HUES48 (cell line): ENCODE data around the gene RPS6KA2.

Experiments used
- H3K27ac ChIP-seq: one replicate; pipeline ENCODE4 v1.7.0; 2013; ENCODE audit warnings: low read depth, low read length, inconsistent platforms
- H3K27me3 ChIP-seq: 2 replicates; pipeline ENCODE4 v1.6.1; 2013; ENCODE audit warnings: mild to moderate bottlenecking, low read length; ENCODE audit not compliant: control insufficient read depth, insufficient read depth
- H3K36me3 ChIP-seq: 2 replicates; pipeline ENCODE4 v1.6.1; 2013; ENCODE audit warnings: low read length; ENCODE audit not compliant: control insufficient read depth, insufficient read depth
- H3K4me1 ChIP-seq: 2 replicates; pipeline ENCODE4 v1.6.1; 2013; ENCODE audit warnings: mild to moderate bottlenecking, low read length; ENCODE audit not compliant: control insufficient read depth, insufficient read depth
- H3K4me3 ChIP-seq: 2 replicates; pipeline ENCODE4 v1.5.1; 2013; ENCODE audit warnings: mild to moderate bottlenecking, low read depth, low read length
- H3K9ac ChIP-seq: 2 replicates; pipeline ENCODE4 v1.6.1; 2013; ENCODE audit warnings: mild to moderate bottlenecking, low read depth, low read length, moderate library complexity
- H3K9me3 ChIP-seq: 2 replicates; pipeline ENCODE4 v1.6.1; 2013; ENCODE audit warnings: low read length; ENCODE audit not compliant: control insufficient read depth, insufficient read depth

RPS6KA2 gene

DNA sequence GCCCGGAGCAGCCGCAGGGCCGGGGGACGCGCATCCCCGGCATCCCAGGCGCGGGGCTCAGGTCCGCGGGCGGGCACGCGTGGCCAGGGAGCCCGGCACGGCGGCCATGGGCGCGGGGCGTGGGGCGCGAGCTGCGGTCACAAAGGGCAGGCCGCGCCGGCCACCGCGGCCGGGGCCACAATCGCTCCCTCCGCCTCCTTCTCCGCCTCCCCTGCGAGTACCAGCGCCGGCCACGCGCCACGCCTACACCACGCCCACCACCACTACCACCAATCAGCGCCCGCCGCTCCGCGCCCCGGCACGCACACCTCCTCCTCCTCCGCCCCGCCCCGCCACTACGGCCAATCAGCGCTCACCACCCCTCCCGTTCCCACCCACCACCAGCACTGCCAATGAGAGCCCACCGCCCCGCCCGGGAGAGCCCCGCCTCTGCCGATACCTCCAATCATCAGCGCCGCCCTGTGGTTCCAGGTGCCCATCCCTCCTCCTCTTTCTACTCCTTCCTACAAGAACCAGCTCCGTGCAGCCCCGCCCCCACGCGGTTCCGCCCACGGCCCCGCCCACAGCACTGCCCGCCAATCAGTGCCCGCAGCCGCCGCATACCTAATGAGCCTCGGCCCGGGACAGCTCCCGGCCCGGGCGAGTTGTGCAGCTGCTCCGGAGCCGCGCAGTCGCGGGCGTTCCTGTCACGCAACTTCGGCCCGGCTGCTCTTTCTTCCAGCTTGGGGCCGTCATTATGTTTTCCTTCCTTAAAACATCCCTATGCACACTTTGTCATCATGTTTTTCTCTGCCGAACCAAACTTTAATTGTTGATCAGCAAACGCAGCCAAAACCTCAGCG lies at the start of gene RPS6KA2:
TSS of gene RPS6KA2 (minus strand) at position 219 of the 842 bp plus-strand sequence. CDS start 232 bp downstream, outside the sequence.
- Histone ChIP-seq H3K4me3 (peak within 1 kb of the TSS; percentile 81), H3K27me3 (peaks cover 40% of the 10 kb centered on the region), H3K9me3 (no peaks in the 10 kb centered on the region), H3K4me1 (peaks cover 26% of the 10 kb centered on the region), H3K27ac (peak within 1 kb of the TSS; percentile 86), H3K36me3 (no peaks in the 10 kb centered on the region), H3K9ac (peak within 1 kb of the TSS; percentile 60)

DNA sequence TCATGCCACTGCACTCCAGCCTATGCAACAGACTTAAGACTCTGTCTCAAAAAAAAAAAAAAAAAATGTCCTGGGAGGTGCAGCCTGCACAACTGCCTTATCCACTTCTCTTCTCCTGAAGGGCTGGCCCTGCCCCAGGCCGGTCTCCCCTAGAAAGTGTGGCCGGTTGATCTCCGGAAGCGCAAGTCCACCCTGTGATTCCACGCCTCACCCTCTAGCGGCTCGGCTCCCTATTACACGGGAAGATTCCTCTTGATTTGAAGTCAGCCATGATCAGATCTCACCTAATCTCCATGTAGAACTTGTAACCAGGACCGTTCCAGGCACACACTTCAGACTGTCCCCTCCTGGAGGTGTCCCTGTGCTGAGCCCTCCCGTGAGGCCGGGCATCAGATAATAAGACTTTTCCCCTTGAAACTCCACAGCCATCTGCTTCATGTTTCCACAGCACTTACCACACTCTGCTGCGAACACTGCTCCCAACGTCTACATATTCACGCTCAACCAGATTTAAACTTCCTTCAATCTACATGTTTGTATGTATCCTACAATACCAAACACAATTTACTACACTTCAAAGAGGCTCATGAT lies 49.3 kb upstream of the RPS6KA2 start:
- Histone ChIP-seq H3K9me3 (no peaks in the 10 kb centered on the region), H3K27me3 (no peaks in the 10 kb centered on the region), H3K27ac (no peak overlapping the region), H3K9ac (no peak overlapping the region), H3K4me3 (no peak overlapping the region), H3K36me3 (no peaks in the 10 kb centered on the region), H3K4me1 (peaks cover 8% of the 10 kb centered on the region; the same call in 1 of the 2 replicates)

- Histone ChIP-seq H3K4me3 (no peak overlapping the region), H3K9ac (no peak overlapping the region), H3K36me3 (no peaks in the 10 kb centered on the region), H3K27me3 (no peaks in the 10 kb centered on the region), H3K9me3 (no peaks in the 10 kb centered on the region), H3K27ac (no peak overlapping the region), H3K4me1 (peaks cover 9% of the 10 kb centered on the region; the same call in 1 of the 2 replicates)
Measured at GRCh38 chr6:166675736-166676135, 48.7 kb upstream of the RPS6KA2 start.

DNA sequence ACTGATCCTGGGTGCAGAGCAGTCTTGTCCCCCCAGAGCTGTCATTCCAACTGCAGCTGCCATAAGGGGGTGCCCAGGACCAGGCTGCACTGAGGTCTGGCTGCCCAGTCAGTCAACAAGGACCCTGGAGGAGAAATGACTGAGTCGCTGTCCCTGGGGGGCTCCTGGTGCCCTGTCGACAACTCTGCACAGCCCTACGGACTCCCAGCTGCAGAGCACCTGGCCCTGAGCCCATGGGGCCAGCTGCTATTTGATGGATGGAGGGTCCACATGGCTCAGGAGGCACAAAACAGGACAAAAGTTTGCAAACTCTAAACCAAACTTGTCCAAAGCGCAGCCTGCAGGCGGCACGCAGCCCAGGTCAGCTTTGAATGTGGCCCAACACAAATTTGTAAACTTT lies 46.3 kb upstream of the RPS6KA2 start:
- Histone ChIP-seq H3K4me1 (peaks cover 9% of the 10 kb centered on the region; the same call in 1 of the 2 replicates), H3K36me3 (no peaks in the 10 kb centered on the region), H3K27ac (no peak overlapping the region), H3K4me3 (no peak overlapping the region), H3K27me3 (no peaks in the 10 kb centered on the region), H3K9ac (no peak overlapping the region), H3K9me3 (no peaks in the 10 kb centered on the region)

GRCh38 chr6:166672624-166673206 lies 45.7 kb upstream of the RPS6KA2 start:
- Histone ChIP-seq H3K9ac (no peak overlapping the region), H3K27ac (no peak overlapping the region)

GRCh38 chr6:166672146-166672545 lies 45.1 kb upstream of the RPS6KA2 start:
- H3K4me3 ChIP-seq, result no peak overlapping the region
- no peaks in the 10 kb centered on the region for H3K27me3 ChIP-seq
- no peaks in the 10 kb centered on the region for H3K36me3 ChIP-seq
- H3K9me3 ChIP-seq, result no peaks in the 10 kb centered on the region
- H3K4me1 ChIP-seq, result peaks cover 9% of the 10 kb centered on the region; the same call in 1 of the 2 replicates
- no peak overlapping the region for H3K27ac ChIP-seq
- H3K9ac ChIP-seq, result no peak overlapping the region

More at GRCh38 chr6:166672624-166673206, 45.7 kb upstream of the RPS6KA2 start:
- H3K4me1 ChIP-seq, result peaks cover 9% of the 10 kb centered on the region; the same call in 1 of the 2 replicates
- no peaks in the 10 kb centered on the region for H3K9me3 ChIP-seq
- H3K27me3 ChIP-seq, result no peaks in the 10 kb centered on the region
- no peaks in the 10 kb centered on the region for H3K36me3 ChIP-seq
- H3K4me3 ChIP-seq, result no peak overlapping the region

GRCh38 chr6:166671434-166672081 lies 44.5 kb upstream of the RPS6KA2 start:
- peaks cover 9% of the 10 kb centered on the region; the same call in 1 of the 2 replicates for H3K4me1 ChIP-seq
- H3K36me3 ChIP-seq, result no peaks in the 10 kb centered on the region
- H3K9me3 ChIP-seq, result no peaks in the 10 kb centered on the region
- no peak overlapping the region for H3K4me3 ChIP-seq
- no peak overlapping the region for H3K27ac ChIP-seq
- H3K9ac ChIP-seq, result no peak overlapping the region
- H3K27me3 ChIP-seq, result no peaks in the 10 kb centered on the region

GRCh38 chr6:166670894-166671293 lies 43.8 kb upstream of the RPS6KA2 start:
- peaks cover 9% of the 10 kb centered on the region; the same call in 1 of the 2 replicates for H3K4me1 ChIP-seq
- H3K9ac ChIP-seq, result no peak overlapping the region
- no peaks in the 10 kb centered on the region for H3K36me3 ChIP-seq
- no peaks in the 10 kb centered on the region; the same call in 1 of the 2 replicates for H3K27me3 ChIP-seq
- H3K27ac ChIP-seq, result no peak overlapping the region
- H3K9me3 ChIP-seq, result no peaks in the 10 kb centered on the region
- no peak overlapping the region for H3K4me3 ChIP-seq

DNA sequence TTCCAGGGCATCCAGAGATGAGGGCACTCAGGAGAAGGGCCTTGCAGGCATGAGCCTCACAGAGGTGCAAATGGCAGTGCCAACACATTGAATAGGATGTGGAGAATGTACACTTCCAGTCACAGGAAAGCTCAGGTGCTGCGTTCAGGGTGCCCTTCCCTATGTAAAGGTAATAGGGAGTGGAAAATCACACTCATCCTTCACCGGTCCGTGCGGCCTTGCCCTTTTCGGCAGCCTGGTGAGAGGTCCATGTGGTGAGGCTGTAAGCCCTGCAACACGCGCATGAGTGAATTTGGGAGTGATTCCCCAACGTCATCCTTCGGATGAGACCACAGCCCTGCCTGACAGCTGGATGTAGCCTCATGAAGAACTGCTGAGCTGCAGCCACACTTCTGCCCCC lies 43.0 kb upstream of the RPS6KA2 start:
- H3K4me1 ChIP-seq, result peaks cover 9% of the 10 kb centered on the region; the same call in 1 of the 2 replicates
- no peaks in the 10 kb centered on the region; the same call in 1 of the 2 replicates for H3K27me3 ChIP-seq
- H3K9me3 ChIP-seq, result no peaks in the 10 kb centered on the region

DNA sequence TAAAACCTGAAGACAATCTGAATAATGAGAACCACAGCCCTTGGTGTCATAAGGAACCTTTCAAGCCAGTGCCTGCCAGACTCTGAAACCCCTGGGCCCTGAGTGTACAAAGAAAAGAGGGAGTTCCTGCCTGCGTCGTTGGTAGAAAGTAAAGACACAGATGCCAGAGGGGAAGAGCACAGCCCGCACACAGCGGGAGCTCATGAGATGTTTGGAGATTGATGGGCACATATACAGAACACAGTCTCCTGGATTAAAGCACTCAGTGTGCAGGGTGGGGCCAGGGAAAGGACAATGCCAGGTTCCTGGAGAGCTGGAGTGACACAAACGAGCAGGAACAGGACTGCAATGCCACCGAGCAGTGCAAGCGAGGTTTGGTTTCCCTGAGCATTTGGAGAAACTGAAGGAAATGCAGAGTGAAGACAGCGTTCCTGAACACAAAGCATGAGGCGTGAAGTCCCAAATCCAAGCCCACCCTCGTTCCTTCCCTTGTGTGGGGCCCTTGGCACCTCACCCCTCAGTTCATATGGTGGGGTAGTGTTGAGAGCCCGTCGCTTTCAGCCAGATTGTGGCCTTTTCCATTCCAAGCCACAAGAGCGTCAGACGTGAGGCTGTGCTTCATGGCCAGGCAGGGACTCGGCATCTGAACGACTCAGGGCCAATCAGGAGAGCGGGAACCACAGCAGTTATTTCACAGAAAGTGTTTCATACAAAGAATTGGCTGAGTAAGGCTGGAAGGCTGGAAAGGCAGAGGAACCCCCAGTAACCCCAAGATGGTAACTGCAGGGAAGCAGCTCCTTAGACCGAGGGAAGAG lies 41.0 kb upstream of the RPS6KA2 start:
- Histone ChIP-seq H3K4me3 (no peak overlapping the region), H3K4me1 (peaks cover 9% of the 10 kb centered on the region; the same call in 1 of the 2 replicates), H3K9me3 (no peaks in the 10 kb centered on the region), H3K27ac (no peak overlapping the region), H3K27me3 (no peaks in the 10 kb centered on the region; the same call in 1 of the 2 replicates), H3K9ac (no peak overlapping the region), H3K36me3 (no peaks in the 10 kb centered on the region)

More for the DNA sequence above, 43.0 kb upstream of the RPS6KA2 start:
- no peaks in the 10 kb centered on the region for H3K36me3 ChIP-seq
- no peak overlapping the region for H3K4me3 ChIP-seq
- H3K9ac ChIP-seq, result no peak overlapping the region
- no peak overlapping the region for H3K27ac ChIP-seq
